ENCODE measurements around the gene LMOD3. TPM values are rescaled to one million over a fixed set of nuclear protein-coding genes. Genes with fewer than 3 reads are reported as not detected.

The LMOD3 gene
- total and polyA plus RNA-seq, 2 of the 8 experiments (the other 6 are each of a cell fraction or from before 2014, with no cell fraction given): not detected

- Histone ChIP-seq H2BK5ac (ENCODE audit: low read depth, low read length) (no peak overlapping the region), H3K4me2 (ENCODE audit: insufficient read depth in 1 of 2, low read depth in 2 of 2, low read length in 2 of 2) (no peak overlapping the region), H4K91ac (replicated peaks; ENCODE audit: insufficient read length, low read length) (no peak overlapping the region), H3K4ac (replicated peaks; ENCODE audit: insufficient read length, low read depth, low read length) (no peak overlapping the region), H2BK12ac (ENCODE audit: low read depth, low read length) (no peak overlapping the region), H3K27ac (ENCODE audit: low read depth, low read length) (no peak overlapping the region), H2AK5ac (ENCODE audit: low read depth, low read length) (no peak overlapping the region), H3K27me3 (replicated peaks in 1 of 4; ENCODE audit: control insufficient read depth in 3 of 4, extremely low read depth in 1 of 4, insufficient read depth in 3 of 4, low read length in 3 of 4) (no peaks in the 10 kb centered on the region), H4K8ac (ENCODE audit: extremely low read depth, insufficient read depth, low read length) (no peak overlapping the region), H3K36me3 (ENCODE audit: control insufficient read depth in 2 of 4, insufficient read depth in 4 of 4, low read length in 3 of 4) (peaks cover 0 to 3% (median under 1%) of the 10 kb centered on the region in 4 experiments; a peak in 1 of 8 replicates), H2BK20ac (ENCODE audit: low read length) (no peak overlapping the region), H3K56ac (replicated peaks; ENCODE audit: insufficient read length, low read depth, low read length) (no peak overlapping the region), H3K9ac (replicated peaks in 1 of 4; ENCODE audit: extremely low read depth in 1 of 4, low read depth in 3 of 4, low read length in 3 of 4) (no peak overlapping the region), H3K18ac (ENCODE audit: extremely low read depth, low read length) (no peak overlapping the region), H2BK15ac (ENCODE audit: low read length) (no peak overlapping the region), H3K79me1 (ENCODE audit: low read depth, low read length) (no peaks in the 10 kb centered on the region), H3K23me2 (ENCODE audit: low read depth, low read length) (no peaks in the 10 kb centered on the region), H3K9me3 (ENCODE audit: insufficient read depth in 2 of 2, low read depth in 1 of 2, low read length in 1 of 2) (no peaks in the 10 kb centered on the region), H3K23ac (ENCODE audit: insufficient read length) (no peak overlapping the region), H4K5ac (ENCODE audit: insufficient read length, low read depth, low read length) (no peak overlapping the region), H3K79me2 (ENCODE audit: control insufficient read depth in 1 of 2, insufficient read depth in 2 of 2, low read length in 2 of 2) (no peaks in the 10 kb centered on the region), H2BK120ac (replicated peaks; ENCODE audit: low read depth, low read length) (no peak overlapping the region), H3K14ac (ENCODE audit: insufficient read length) (peak overlapping the region; percentile 57), H4K20me1 (replicated peaks in 1 of 2; ENCODE audit: control insufficient read depth in 1 of 2, insufficient read depth in 2 of 2, low read length in 2 of 2) (no peaks in the 10 kb centered on the region), H2AFZ (ENCODE audit: low read length) (no peak overlapping the region), H3K4me3 (ENCODE audit: extremely low read depth in 1 of 4, insufficient read depth in 2 of 4, low read depth in 3 of 4, low read length in 4 of 4) (no peak overlapping the region), H3K4me1 (replicated peaks in 1 of 4; ENCODE audit: control insufficient read depth in 3 of 4, insufficient read depth in 4 of 4, low read length in 3 of 4) (peaks cover 0 to 3% (median under 1%) of the 10 kb centered on the region in 4 experiments; a peak in 3 of 7 replicates)
- CTCF ChIA-PET (ENCODE audit: partially characterized antibody): interaction anchor here (0.6 kb wide), 1 partner anchor 336 kb away, joined by 3 read pairs; no protein-coding TSS in a partner anchor
- no peak for DNase-seq (ENCODE audit: low read depth in 1 of 2, low spot score in 2 of 2)
- POLR2A ChIA-PET (ENCODE audit: partially characterized antibody): interaction anchor here (0.8 kb wide), 1 partner anchor 9 kb away, joined by 3 read pairs; no protein-coding TSS in a partner anchor
- TF ChIP-seq EZH2 (IDR thresholded peaks at IDR 0.05; ENCODE audit: low read depth, low read length, severe bottlenecking): no peak
- TF ChIP-seq POU5F1 (IDR thresholded peaks at IDR 0.05; ENCODE audit: low read depth, low read length): no peak
- TF ChIP-seq SIRT6 (IDR thresholded peaks at IDR 0.05; ENCODE audit: low read length): no peak
- TF ChIP-seq ATF2 (IDR thresholded peaks at IDR 0.05; ENCODE audit: low read length): no peak
- no peak for TF ChIP-seq RAD21 (IDR thresholded peaks at IDR 0.05 in 1 of 2, conservative IDR thresholded peaks at IDR 0.05 in 1 of 2; ENCODE audit: low read depth in 2 of 2, low read length in 2 of 2)
- no peak for TF ChIP-seq TAF1 (IDR thresholded peaks at IDR 0.05; ENCODE audit: low read depth, low read length)
- no peak for TF ChIP-seq POLR2A (IDR thresholded peaks at IDR 0.05; ENCODE audit: control extremely low read depth in 1 of 2, low read depth in 2 of 2, low read length in 2 of 2)
- TF ChIP-seq SAP30 (IDR thresholded peaks at IDR 0.05; ENCODE audit: insufficient read depth, insufficient replicate concordance, low read length): no peak
- no peak for TF ChIP-seq GABPA (IDR thresholded peaks at IDR 0.05; ENCODE audit: borderline replicate concordance, insufficient read depth, low read length)
- FAIRE-seq: no peak
- 89% methylated on average over 9 of the region's 9 CpGs; no CpG with 5 or more reads in 1 of the 2 experiments for WGBS, 2 experiments (ENCODE audit: extremely low coverage in 1 of 2, insufficient coverage in 1 of 2, insufficient read length in 1 of 2, insufficient replicate concordance in 2 of 2, low coverage in 1 of 2, low lambda C conversion rate in 2 of 2, missing lambda C conversion rate in 1 of 2)
These were observed 24.8 kb downstream of the LMOD3 start for GRCh38 chr3:69097407-69098086.

Measured in H1 (cell line).